GM12878 (cell line): ENCODE results near the gene MRPL54. TPM values are rescaled to one million over a fixed set of nuclear protein-coding genes. Genes with fewer than 3 reads are reported as not detected.

ENCODE experiments used
- ATAC-seq: fragments of 200-7000 bp; cut with Tn5 transposase; 3 replicates; pipeline ENCODE4 v1.9.1; 2020; ENCODE audit warnings: mild to moderate bottlenecking, moderate library complexity
- BruUV-seq: library from RNA; stranded (reverse); fragments of 400-500 nt; replicated peaks from 2 replicates; lab custom pipeline; 2021; lab: Mats Ljungman, UMichigan
- CTCF ChIA-PET: fragments of 300-600 bp; sonication (Branson Sonifier 250); formaldehyde crosslinking; extraction: SDS; loops from one replicate; lab custom pipeline; 2021; ENCODE audit warnings: inconsistent platforms; lab: Yijun Ruan, JAX
- POLR2A ChIA-PET: fragments of 350-600 bp; formaldehyde crosslinking; extraction: SDS; loops from one replicate; lab custom pipeline; 2021; ENCODE audit warnings: inconsistent platforms; lab: Charles Lee
- RAD21 ChIA-PET: fragments of 300-600 bp; sonication (Branson Sonifier 250); formaldehyde crosslinking; loops from one replicate; lab custom pipeline; 2023; ENCODE audit warnings: antibody characterized with exemption; ENCODE audit not compliant: unreplicated experiment; lab: Charles Lee
- SMC1A ChIA-PET: fragments of 300-600 bp; sonication (Branson Sonifier 250); formaldehyde crosslinking; loops from one replicate; lab custom pipeline; 2023; ENCODE audit not compliant: unreplicated experiment, uncharacterized antibody; lab: Charles Lee
- DNase-seq: peaks from one replicate; pipeline ENCODE4 v3.0.0-alpha.2; 2011; ENCODE audit warnings: low read depth, low spot score
- FAIRE-seq: peaks from 3 replicates; lab custom pipeline; 2011; peaks lifted over from hg19 to GRCh38; lab: Jason Lieb, UNC
- H2AFZ ChIP-seq: 2 replicates; pipeline ENCODE4 v1.6.0; 2011; ENCODE audit warnings: low read depth, low read length, control low read depth; ENCODE audit not compliant: control insufficient read depth
- H3K27ac ChIP-seq: 2 replicates; pipeline ENCODE4 v1.5.1; 2011; ENCODE audit warnings: control low read depth; ENCODE audit not compliant: control insufficient read depth, insufficient read depth
- H3K27me3 ChIP-seq, 2 experiments: replicated peaks in 1 of 2; 2 replicates each; pipeline versions ENCODE4 v1.6.0 to v1.6.1; 2011; ENCODE audit warnings: low read length in 1 of 2; ENCODE audit not compliant: control insufficient read depth in 2 of 2, insufficient read depth in 2 of 2
- H3K36me3 ChIP-seq, 2 experiments: 2 replicates each; pipeline ENCODE4 v1.5.1; 2011; ENCODE audit warnings: low read length in 1 of 2; ENCODE audit not compliant: control insufficient read depth in 2 of 2, insufficient read depth in 2 of 2
- H3K4me1 ChIP-seq: 2 replicates; pipeline ENCODE4 v1.6.1; 2011; ENCODE audit warnings: mild to moderate bottlenecking, low read length, moderate library complexity, mixed read lengths; ENCODE audit not compliant: control insufficient read depth, insufficient read depth
- H3K4me2 ChIP-seq: 2 replicates; pipeline ENCODE4 v1.6.0; 2011; ENCODE audit warnings: control low read depth; ENCODE audit not compliant: control insufficient read depth, insufficient read depth
- H3K4me3 ChIP-seq: fragments of 200-600 bp; sonication (generic); 2 replicates; pipeline ENCODE4 v1.5.1; 2016
- H3K79me2 ChIP-seq: 2 replicates; pipeline ENCODE4 v1.6.0; 2011; ENCODE audit warnings: low read length; ENCODE audit not compliant: control insufficient read depth, insufficient read depth
- H3K9ac ChIP-seq: 2 replicates; pipeline ENCODE4 v1.8.0; 2011; ENCODE audit warnings: low read length, control low read depth, mixed read lengths; ENCODE audit not compliant: control insufficient read depth, insufficient read depth
- H3K9me3 ChIP-seq: replicated peaks from 3 replicates; pipeline ENCODE4 v1.5.1; 2011; ENCODE audit warnings: mild to moderate bottlenecking, low read length; ENCODE audit not compliant: control insufficient read depth, insufficient read depth
- H4K20me1 ChIP-seq: 2 replicates; pipeline ENCODE4 v1.6.0; 2011; ENCODE audit not compliant: control insufficient read depth, insufficient read depth
- CEBPZ ChIP-seq: fragments of 150-350 bp; IDR thresholded peaks from 2 replicates; pipeline ENCODE4 v1.6.1; 2016; ENCODE audit warnings: low read depth, low read length
- CHD2 ChIP-seq: IDR thresholded peaks from 2 replicates; pipeline ENCODE4 v1.6.1; 2011; ENCODE audit warnings: low read depth, low read length, improper control_type of control experiment, borderline replicate concordance
- CREM ChIP-seq: IDR thresholded peaks from 2 replicates; pipeline ENCODE4 v1.6.1; 2014; ENCODE audit warnings: antibody characterized with exemption, low read depth
- EP300 ChIP-seq, 2 experiments: fragments of 150-350 bp in 1 of 2; IDR thresholded peaks; 2 replicates each; pipeline ENCODE4 v1.6.1; 2011 to 2012; ENCODE audit warnings: low read depth in 2 of 2, low read length in 2 of 2, borderline replicate concordance in 1 of 2, improper control_type of control experiment in 1 of 2, inconsistent platforms in 1 of 2; ENCODE audit not compliant: control insufficient read depth in 1 of 2
- ETV6 ChIP-seq, 2 experiments: fragments of 450-650 bp in 1 of 2; IDR thresholded peaks in 1 of 2; conservative IDR thresholded peaks in 1 of 2; 2 replicates each; pipeline ENCODE4 v1.6.1; 2014; ENCODE audit warnings: antibody characterized with exemption in 1 of 2, borderline replicate concordance in 1 of 2, low read depth in 1 of 2, mild to moderate bottlenecking in 1 of 2, moderate library complexity in 1 of 2
- KAT2A ChIP-seq: conservative IDR thresholded peaks from 2 replicates; pipeline ENCODE4 v1.6.1; 2011; ENCODE audit warnings: low read depth, low read length; ENCODE audit not compliant: control insufficient read depth
- KDM1A ChIP-seq: fragments of 200-600 bp; sonication (generic); IDR thresholded peaks from 2 replicates; pipeline ENCODE4 v1.6.1; 2016; ENCODE audit warnings: borderline replicate concordance
- MTA2 ChIP-seq: fragments of 450-650 bp; IDR thresholded peaks from 2 replicates; pipeline ENCODE4 v1.6.1; 2016; ENCODE audit warnings: low read depth, mild to moderate bottlenecking, moderate library complexity
- MYC ChIP-seq: IDR thresholded peaks from 2 replicates; pipeline ENCODE4 v1.6.1; 2011; ENCODE audit warnings: mild to moderate bottlenecking, low read length, moderate library complexity, inconsistent platforms; ENCODE audit not compliant: insufficient read depth, insufficient replicate concordance, insufficient read length, severe bottlenecking
- NFXL1 ChIP-seq: fragments of 450-650 bp; IDR thresholded peaks from 2 replicates; pipeline ENCODE4 v1.6.1; 2017; ENCODE audit warnings: antibody characterized with exemption, mild to moderate bottlenecking, borderline replicate concordance
- NFYB ChIP-seq: IDR thresholded peaks from 2 replicates; pipeline ENCODE4 v1.6.1; 2011; ENCODE audit warnings: low read depth, mild to moderate bottlenecking, low read length, improper control_type of control experiment, moderate library complexity; ENCODE audit not compliant: insufficient read depth
- PBX3 ChIP-seq: IDR thresholded peaks from 2 replicates; pipeline ENCODE4 v1.6.1; 2011; ENCODE audit warnings: mild to moderate bottlenecking, low read depth, low read length, moderate library complexity; ENCODE audit not compliant: insufficient replicate concordance
- POLR2AphosphoS5 ChIP-seq: IDR thresholded peaks from 2 replicates; pipeline ENCODE4 v1.6.1; 2011; ENCODE audit warnings: mild to moderate bottlenecking, low read length, inconsistent platforms
- SREBF1 ChIP-seq: IDR thresholded peaks from 2 replicates; pipeline ENCODE4 v1.6.1; 2012; ENCODE audit warnings: mild to moderate bottlenecking, low read length
- SRF ChIP-seq, 2 experiments: IDR thresholded peaks; 2 replicates each; pipeline ENCODE4 v1.6.1; 2011; ENCODE audit warnings: low read depth in 2 of 2, low read length in 2 of 2, mild to moderate bottlenecking in 1 of 2, moderate library complexity in 1 of 2
- STAT3 ChIP-seq: IDR thresholded peaks from 2 replicates; pipeline ENCODE4 v1.6.1; 2011; ENCODE audit warnings: low read depth, low read length, improper control_type of control experiment
- ZNF207 ChIP-seq: fragments of 450-650 bp; IDR thresholded peaks from 2 replicates; pipeline ENCODE4 v1.6.1; 2014; ENCODE audit warnings: antibody characterized with exemption, mild to moderate bottlenecking, borderline replicate concordance
- ZNF217 ChIP-seq: fragments of 450-650 bp; IDR thresholded peaks from 2 replicates; pipeline ENCODE4 v1.6.1; 2017; ENCODE audit warnings: antibody characterized with exemption, mild to moderate bottlenecking
- WGBS: methylation state at CpG from one replicate; pipeline ENCODE4 v1.1.6; 2016; ENCODE audit warnings: low lambda C conversion rate; ENCODE audit not compliant: insufficient replicate concordance, insufficient coverage; ENCODE audit errors: missing lambda C conversion rate; 5-methylcytosine and 5-hydroxymethylcytosine counted together
- in situ Hi-C: fragments of 300-500 bp; cut with MboI; formaldehyde crosslinking; loops from 9 replicates; pipeline ENCODE4 v1.14.3; 2018; ENCODE audit warnings: mixed read lengths
- intact Hi-C: fragments of 100-400 bp; cut with micrococcal nuclease; formaldehyde crosslinking; loops from one replicate; pipeline ENCODE4 v1.14.2; 2022; ENCODE audit not compliant: unreplicated experiment
- polyA plus RNA-seq, 11 experiments: library from polyadenylated mRNA; depleted of rRNA in 4 of 11; unstranded in 6 of 11; stranded (reverse) in 5 of 11; fragments of >200 nt; fragmentation: Nextera tagmentation in 4 of 11; fragmentation: Illumina TruSeq in 1 of 11; extraction: Ambion mirVana in 4 of 11; extraction: Trizol in 1 of 11; gene quantifications; 1 replicate in 1 of 11; 2 replicates in 10 of 11; pipeline versions ENCODE4 v1.2.1 to v1.2.3, GENCODE V29; 2011 to 2016; ENCODE audit warnings: inconsistent platforms in 2 of 11, missing spikeins in 2 of 11, low read depth in 1 of 11
- total RNA-seq, 4 experiments: library from RNA; depleted of rRNA in 3 of 4; stranded (reverse); fragments of >200 nt in 3 of 4; fragmentation: Illumina TruSeq in 1 of 4; extraction: Trizol in 1 of 4; gene quantifications; 2 replicates each; pipeline versions ENCODE4 v1.2.1 to v1.2.3, GENCODE V29; 2013 to 2021
- TF ChIP-seq, protein P1 (sequence below): IDR thresholded peaks from 2 replicates; pipeline ENCODE4 v1.6.1; 2012; ENCODE audit warnings: low read depth, low read length, improper control_type of control experiment

Gene MRPL54
- total and polyA plus RNA-seq, 10 of the 15 experiments (the other 5 are each of a cell fraction or from before 2014, with no cell fraction given) = 3.1 to 98.7 (median 75.2) TPM

DNA sequence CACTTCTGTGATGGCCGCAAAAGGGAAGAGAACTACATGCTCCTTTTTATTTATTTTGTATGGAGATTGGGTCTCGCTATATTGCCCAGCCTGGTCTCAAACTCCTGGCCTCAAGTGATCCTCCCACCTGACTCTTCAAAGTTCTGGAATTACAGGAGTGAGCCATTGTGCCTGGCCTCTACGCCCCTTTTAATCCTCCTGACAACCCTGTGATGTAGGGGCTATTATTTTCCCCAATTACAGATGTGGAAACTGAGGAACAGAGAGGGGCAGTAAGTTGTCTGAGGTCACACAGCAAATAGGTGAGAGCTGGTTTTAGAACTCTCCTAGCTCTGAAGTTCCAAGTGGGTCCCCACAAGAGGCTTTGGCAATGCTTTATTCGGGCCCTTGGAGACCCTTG, 42.6 kb upstream of the MRPL54 start:
- no peak overlapping the region for H2AFZ ChIP-seq
- SMC1A ChIA-PET = no interaction called here
- no TSS peak for BruUV-seq
- ATAC-seq = no peak
- intact Hi-C loops = no loop called here
- no peaks in the 10 kb centered on the region for H3K9me3 ChIP-seq
- in situ Hi-C loops = no loop called here
- WGBS = 65% methylated on average over 4 of the region's 4 CpGs
- RAD21 ChIA-PET = no interaction called here
- no peak overlapping the region for H3K27ac ChIP-seq
- H3K79me2 ChIP-seq = no peaks in the 10 kb centered on the region
- POLR2A ChIA-PET = no interaction called here
- H4K20me1 ChIP-seq = no peaks in the 10 kb centered on the region
- FAIRE-seq = no peak
- no peaks in the 10 kb centered on the region for H3K36me3 ChIP-seq
- no peaks in the 10 kb centered on the region for H3K4me1 ChIP-seq
- DNase-seq = no peak
- H3K4me3 ChIP-seq = no peak overlapping the region
- no peak overlapping the region for H3K4me2 ChIP-seq
- peaks cover 1 to 3% of the 10 kb centered on the region in 2 experiments; a peak in 1 of 4 replicates for H3K27me3 ChIP-seq
- no peak overlapping the region for H3K9ac ChIP-seq
- CTCF ChIA-PET = interaction anchor here (0.6 to 1.8 kb wide), 2 partner anchors 13 to 163 kb away, joined by 3 to 6 read pairs; no protein-coding TSS in a partner anchor
- TF ChIP-seq ZNF207 = no peak
- TF ChIP-seq SRF (IDR thresholded peaks at IDR 0.05; ENCODE audit: low read depth in 2 of 2, low read length in 2 of 2) = no peak
- no peak for TF ChIP-seq EP300 (IDR thresholded peaks at IDR 0.05; ENCODE audit: borderline replicate concordance in 1 of 2, control insufficient read depth in 1 of 2, low read depth in 2 of 2, low read length in 2 of 2)
- TF ChIP-seq NFYB = no peak
- no peak for TF ChIP-seq STAT3
- TF ChIP-seq CREM = no peak
- no peak for TF ChIP-seq SREBF1
- no peak for TF ChIP-seq MTA2
- no peak for TF ChIP-seq KAT2A
- TF ChIP-seq NFXL1 = no peak
- TF ChIP-seq MYC = no peak
- TF ChIP-seq KDM1A = no peak
- no peak for TF ChIP-seq POLR2AphosphoS5
- no peak for TF ChIP-seq CHD2
- TF ChIP-seq PBX3 = no peak
- TF ChIP-seq ETV6 (conservative IDR thresholded peaks at IDR 0.05 in 1 of 2, IDR thresholded peaks at IDR 0.05 in 1 of 2; ENCODE audit: borderline replicate concordance in 1 of 2, low read depth in 1 of 2) = no peak
- TF ChIP-seq, protein P1, sequence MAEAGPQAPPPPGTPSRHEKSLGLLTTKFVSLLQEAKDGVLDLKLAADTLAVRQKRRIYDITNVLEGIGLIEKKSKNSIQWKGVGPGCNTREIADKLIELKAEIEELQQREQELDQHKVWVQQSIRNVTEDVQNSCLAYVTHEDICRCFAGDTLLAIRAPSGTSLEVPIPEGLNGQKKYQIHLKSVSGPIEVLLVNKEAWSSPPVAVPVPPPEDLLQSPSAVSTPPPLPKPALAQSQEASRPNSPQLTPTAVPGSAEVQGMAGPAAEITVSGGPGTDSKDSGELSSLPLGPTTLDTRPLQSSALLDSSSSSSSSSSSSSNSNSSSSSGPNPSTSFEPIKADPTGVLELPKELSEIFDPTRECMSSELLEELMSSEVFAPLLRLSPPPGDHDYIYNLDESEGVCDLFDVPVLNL = no peak
- TF ChIP-seq CEBPZ = no peak
- no peak for TF ChIP-seq ZNF217
